ENCODE results near the gene POLR3C. TPM values are rescaled to one million over a fixed set of nuclear protein-coding genes. Genes with fewer than 3 reads are reported as not detected.
A peak's percentile ranks its signal among the peaks of the same experiment; 100 is the strongest.
"Not testable (repeated sequence)": the region's sequence is repeated elsewhere in the genome, so short reads cannot be mapped to it uniquely, and the experiment has no call there.

The POLR3C gene
- total RNA-seq, 1 donor from 2014 or later = 31.6 TPM

DNA sequence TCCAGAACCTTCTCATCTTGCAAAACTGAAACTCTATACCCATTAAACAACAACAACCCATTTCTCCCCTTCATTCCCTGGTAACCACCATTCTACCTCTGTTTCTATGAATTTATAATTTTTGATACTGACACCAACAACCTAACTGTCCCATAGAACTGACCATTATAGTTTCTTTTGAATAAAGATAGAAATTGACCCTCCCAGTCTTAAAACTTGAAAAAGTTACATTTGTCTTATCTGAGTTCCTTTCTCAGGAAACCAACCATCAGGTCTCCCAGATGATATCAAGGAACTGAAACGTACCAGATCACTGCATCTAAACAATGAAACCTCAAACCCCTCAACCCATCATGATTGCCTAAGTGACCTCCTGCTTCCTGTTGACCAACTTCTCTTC lies 27.2 kb upstream of the POLR3C start:
- no peak overlapping the region for H3K27ac Mint-ChIP-seq
- intact Hi-C loops (cut with micrococcal nuclease) = no loop called here
- H3K36me3 Mint-ChIP-seq (ENCODE audit: low read depth) = peaks cover 75% of the 10 kb centered on the region
- H3K4me3 Mint-ChIP-seq (ENCODE audit: low read depth) = no peak overlapping the region
- peaks cover 7% of the 10 kb centered on the region for H3K4me1 Mint-ChIP-seq (ENCODE audit: low read depth)
- H3K9me3 Mint-ChIP-seq = peaks cover 35% of the 10 kb centered on the region
- H3K27me3 Mint-ChIP-seq (ENCODE audit: low read depth) = no peaks in the 10 kb centered on the region
- no peak for DNase-seq (ENCODE audit: low spot score)

GRCh38 chr1:145799806-145800205 lies 24.2 kb upstream of the POLR3C start:
- no peak overlapping the region for H3K4me3 Mint-ChIP-seq (ENCODE audit: low read depth)
- H3K9me3 Mint-ChIP-seq = peaks cover 35% of the 10 kb centered on the region
- peaks cover 8% of the 10 kb centered on the region for H3K4me1 Mint-ChIP-seq (ENCODE audit: low read depth)
- peaks cover 54% of the 10 kb centered on the region for H3K36me3 Mint-ChIP-seq (ENCODE audit: low read depth)
- DNase-seq (ENCODE audit: low spot score) = no peak
- intact Hi-C loops (cut with micrococcal nuclease) = no loop called here
- H3K27me3 Mint-ChIP-seq (ENCODE audit: low read depth) = no peaks in the 10 kb centered on the region
- no peak overlapping the region for H3K27ac Mint-ChIP-seq

GRCh38 chr1:145804235-145805045 lies 19.6 kb upstream of the POLR3C start:
- intact Hi-C loops (cut with micrococcal nuclease) = no loop called here
- Mint-ChIP-seq H3K4me1 (ENCODE audit: low read depth) (peaks cover 8% of the 10 kb centered on the region), H3K4me3 (ENCODE audit: low read depth) (no peak overlapping the region), H3K27me3 (ENCODE audit: low read depth) (no peaks in the 10 kb centered on the region), H3K27ac (no peak overlapping the region), H3K9me3 (peaks cover 3% of the 10 kb centered on the region), H3K36me3 (ENCODE audit: low read depth) (peaks cover 22% of the 10 kb centered on the region)
- no peak for DNase-seq (ENCODE audit: low spot score)

DNA sequence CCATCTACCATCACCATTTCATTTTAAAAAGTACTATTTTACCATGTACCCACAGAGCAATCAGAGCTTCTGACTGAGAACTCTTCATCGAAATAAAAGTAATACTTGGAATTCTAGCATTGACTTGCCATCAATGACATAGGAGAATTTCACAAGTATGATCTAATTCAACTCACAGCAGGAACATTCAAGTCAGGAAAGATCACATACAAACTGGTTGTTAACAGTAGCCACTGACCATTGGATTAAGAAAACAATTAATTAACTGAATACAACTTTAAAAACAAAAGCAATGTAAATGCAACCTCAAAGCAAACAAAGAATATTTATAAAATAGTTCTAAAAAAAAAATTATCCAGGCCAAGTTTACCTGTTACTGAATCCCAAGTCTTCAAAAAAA lies 18.9 kb upstream of the POLR3C start:
- Mint-ChIP-seq H3K4me1 (ENCODE audit: low read depth) (peaks cover 5% of the 10 kb centered on the region), H3K27me3 (ENCODE audit: low read depth) (no peaks in the 10 kb centered on the region), H3K9me3 (no peaks in the 10 kb centered on the region), H3K36me3 (ENCODE audit: low read depth) (peaks cover 16% of the 10 kb centered on the region), H3K4me3 (ENCODE audit: low read depth) (no peak overlapping the region), H3K27ac (no peak overlapping the region)
- no peak for DNase-seq (ENCODE audit: low spot score)
- intact Hi-C loops (cut with micrococcal nuclease) = no loop called here

DNA sequence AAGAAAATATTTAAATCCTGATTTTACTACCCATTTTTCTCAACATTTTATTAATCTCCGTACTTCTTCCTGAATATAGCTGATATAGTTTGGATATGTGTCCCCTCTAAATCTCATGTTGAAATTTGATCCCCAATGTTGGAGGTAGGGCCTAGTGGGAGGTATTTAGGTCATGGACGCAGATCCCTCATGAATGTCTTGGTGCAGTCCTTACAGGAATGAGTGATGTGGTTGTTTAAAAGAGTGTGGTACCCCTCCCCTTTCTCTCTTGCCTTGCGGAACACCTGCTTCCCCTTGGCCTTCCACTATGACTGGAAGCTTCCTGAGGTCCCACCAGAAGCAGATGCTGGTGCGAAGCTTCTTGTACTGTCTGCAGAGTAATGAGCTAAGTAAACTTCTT lies 17.6 kb upstream of the POLR3C start:
- Mint-ChIP-seq H3K4me3 (ENCODE audit: low read depth) (no peak overlapping the region), H3K4me1 (ENCODE audit: low read depth) (peaks cover 5% of the 10 kb centered on the region), H3K27ac (no peak overlapping the region), H3K9me3 (no peaks in the 10 kb centered on the region), H3K27me3 (ENCODE audit: low read depth) (no peaks in the 10 kb centered on the region), H3K36me3 (ENCODE audit: low read depth) (peaks cover 11% of the 10 kb centered on the region)
- intact Hi-C loops (cut with micrococcal nuclease) = no loop called here
- no peak for DNase-seq (ENCODE audit: low spot score)

DNA sequence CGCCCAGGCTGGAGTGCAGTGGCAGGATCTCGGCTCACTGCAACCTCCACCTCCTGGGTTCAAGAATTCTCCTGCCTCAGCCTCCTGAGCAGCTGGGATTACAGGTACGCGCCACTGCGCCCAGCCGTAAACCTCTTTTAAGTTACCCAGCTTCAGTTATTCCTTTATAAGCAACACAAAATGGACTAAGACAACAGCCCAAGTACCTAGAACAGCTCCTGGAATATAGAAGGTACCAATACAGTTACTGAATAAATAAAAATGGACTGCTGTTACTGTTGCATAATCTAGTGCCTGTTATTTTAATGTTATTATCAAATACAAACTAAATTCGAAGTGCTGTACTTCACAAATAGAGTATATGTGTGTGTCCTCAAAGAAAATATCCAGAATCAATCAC lies 17.2 kb upstream of the POLR3C start:
- Mint-ChIP-seq H3K27me3 (ENCODE audit: low read depth) (no peaks in the 10 kb centered on the region), H3K27ac (no peak overlapping the region), H3K4me1 (ENCODE audit: low read depth) (peaks cover 5% of the 10 kb centered on the region), H3K36me3 (ENCODE audit: low read depth) (peaks cover 11% of the 10 kb centered on the region), H3K9me3 (no peaks in the 10 kb centered on the region), H3K4me3 (ENCODE audit: low read depth) (no peak overlapping the region)
- no peak for DNase-seq (ENCODE audit: low spot score)
- intact Hi-C loops (cut with micrococcal nuclease) = no loop called here

DNA sequence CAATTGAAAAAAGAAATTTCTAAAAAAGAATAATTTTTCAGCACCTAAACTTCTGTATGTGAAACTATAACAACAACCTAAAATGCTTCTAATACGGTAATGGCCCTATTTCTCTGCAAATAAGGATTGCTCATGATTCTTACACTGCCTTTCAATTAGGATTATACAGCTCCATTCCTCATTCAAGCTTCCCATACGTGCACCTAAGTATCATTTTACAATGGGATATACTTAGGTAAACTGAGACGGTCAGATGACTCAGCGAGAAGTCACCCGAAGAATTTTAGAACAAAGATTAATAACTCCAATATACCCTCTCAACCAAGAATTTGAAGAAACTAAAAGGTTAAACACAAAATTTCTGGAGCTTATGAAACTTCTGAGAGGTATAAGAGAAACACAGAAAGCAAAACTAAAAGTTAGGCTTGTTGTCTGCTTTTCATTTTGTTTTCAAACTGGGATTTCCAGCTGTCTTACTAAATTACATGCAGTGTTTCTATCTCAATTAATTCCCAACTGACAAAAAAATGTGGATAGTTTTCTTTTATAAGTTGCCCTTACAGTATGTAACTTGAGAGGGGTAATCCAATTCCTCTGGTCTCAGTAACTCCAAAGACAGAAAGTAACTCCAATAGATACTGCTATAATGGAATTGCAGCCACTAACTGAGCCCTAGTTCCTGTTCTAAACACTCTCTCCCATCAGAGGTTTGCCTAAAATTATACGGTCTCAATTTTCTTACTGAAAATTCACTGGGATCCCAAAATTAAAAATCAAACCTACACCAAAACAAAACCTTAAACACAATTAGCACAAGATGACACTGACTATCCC lies 10.8 kb upstream of the POLR3C start:
- H3K4me1 Mint-ChIP-seq (ENCODE audit: low read depth); DNase-seq (ENCODE audit: low spot score); H3K9me3 Mint-ChIP-seq; H3K27me3 Mint-ChIP-seq (ENCODE audit: low read depth); H3K4me3 Mint-ChIP-seq (ENCODE audit: low read depth); H3K27ac Mint-ChIP-seq; intact Hi-C loops (cut with micrococcal nuclease); H3K36me3 Mint-ChIP-seq (ENCODE audit: low read depth): not testable (repeated sequence)

DNA sequence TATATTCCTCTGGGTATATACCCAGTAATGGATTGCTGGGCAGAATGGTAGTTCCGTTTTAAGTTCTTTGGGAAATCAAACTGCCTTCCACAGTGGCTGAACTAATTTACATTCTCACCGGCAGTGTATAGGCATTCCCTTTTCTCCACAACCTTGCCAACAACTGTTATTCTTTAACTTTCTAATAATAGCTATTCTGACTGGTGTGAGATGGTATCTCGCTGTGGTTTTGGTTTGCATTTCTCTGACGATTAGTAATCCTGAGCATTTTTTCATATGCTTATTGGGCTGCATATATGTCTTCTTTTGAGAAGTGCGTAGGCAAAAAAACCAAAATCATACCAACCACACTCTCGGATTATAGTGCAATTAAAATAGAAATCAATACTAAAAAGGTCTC lies 5.9 kb upstream of the POLR3C start:
- H3K27ac Mint-ChIP-seq; H3K27me3 Mint-ChIP-seq (ENCODE audit: low read depth); H3K4me3 Mint-ChIP-seq (ENCODE audit: low read depth); H3K36me3 Mint-ChIP-seq (ENCODE audit: low read depth); H3K4me1 Mint-ChIP-seq (ENCODE audit: low read depth); DNase-seq (ENCODE audit: low spot score); intact Hi-C loops (cut with micrococcal nuclease); H3K9me3 Mint-ChIP-seq: not testable (repeated sequence)

GRCh38 chr1:145822779-145823331 lies 1.1 kb upstream of the POLR3C start:
- H3K27ac Mint-ChIP-seq; intact Hi-C loops (cut with micrococcal nuclease); H3K9me3 Mint-ChIP-seq; H3K27me3 Mint-ChIP-seq (ENCODE audit: low read depth); DNase-seq (ENCODE audit: low spot score): not testable (repeated sequence)
- peaks cover 19% of the 10 kb centered on the region for H3K4me1 Mint-ChIP-seq (ENCODE audit: low read depth)
- H3K36me3 Mint-ChIP-seq (ENCODE audit: low read depth) = peaks cover 26% of the 10 kb centered on the region
- peak overlapping the region; percentile 33 for H3K4me3 Mint-ChIP-seq (ENCODE audit: low read depth)

- peak overlapping the region; percentile 95 for H3K27ac Mint-ChIP-seq
- H3K4me1 Mint-ChIP-seq (ENCODE audit: low read depth) = peaks cover 27% of the 10 kb centered on the region
- no peaks in the 10 kb centered on the region for H3K9me3 Mint-ChIP-seq
- intact Hi-C loops (cut with micrococcal nuclease) = loop anchor here (1.0 kb wide), 1 partner anchor 35 kb away; the partner anchor contains the start of gene PIAS3
- H3K36me3 Mint-ChIP-seq (ENCODE audit: low read depth) = peaks cover 37% of the 10 kb centered on the region
- peak overlapping the region; percentile 99 for H3K4me3 Mint-ChIP-seq (ENCODE audit: low read depth)
- DNase-seq (ENCODE audit: low spot score) = no peak
- no peaks in the 10 kb centered on the region for H3K27me3 Mint-ChIP-seq (ENCODE audit: low read depth)
Measured at GRCh38 chr1:145824499-145824842, 471 bp downstream of the POLR3C start.

DNA sequence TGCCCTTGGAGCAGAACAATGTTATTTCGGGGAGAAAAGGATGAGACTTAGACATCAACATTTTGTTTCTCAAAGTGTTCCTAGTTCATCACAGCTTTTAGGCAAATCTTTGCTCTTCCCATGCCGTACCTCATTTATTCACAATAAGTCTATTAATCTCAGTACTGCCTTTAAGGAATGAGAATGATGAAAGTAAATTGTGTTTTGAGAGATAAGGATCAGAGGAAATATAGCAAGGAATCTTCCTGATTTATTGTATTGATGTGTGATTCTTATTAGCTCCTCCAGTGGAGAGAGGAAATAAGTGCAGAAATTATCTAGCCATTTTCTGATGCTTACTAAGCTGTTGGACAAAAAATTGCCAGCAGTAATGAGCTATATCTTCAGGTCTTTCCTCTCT lies 2.0 kb downstream of the POLR3C start:
- peaks cover 27% of the 10 kb centered on the region for H3K4me1 Mint-ChIP-seq (ENCODE audit: low read depth)
- H3K27ac Mint-ChIP-seq = peak overlapping the region; percentile 54
- peak overlapping the region; percentile 99 for H3K4me3 Mint-ChIP-seq (ENCODE audit: low read depth)
- H3K27me3 Mint-ChIP-seq (ENCODE audit: low read depth) = no peaks in the 10 kb centered on the region
- DNase-seq (ENCODE audit: low spot score) = no peak
- no peaks in the 10 kb centered on the region for H3K9me3 Mint-ChIP-seq
- peaks cover 51% of the 10 kb centered on the region for H3K36me3 Mint-ChIP-seq (ENCODE audit: low read depth)
- intact Hi-C loops (cut with micrococcal nuclease) = no loop called here

DNA sequence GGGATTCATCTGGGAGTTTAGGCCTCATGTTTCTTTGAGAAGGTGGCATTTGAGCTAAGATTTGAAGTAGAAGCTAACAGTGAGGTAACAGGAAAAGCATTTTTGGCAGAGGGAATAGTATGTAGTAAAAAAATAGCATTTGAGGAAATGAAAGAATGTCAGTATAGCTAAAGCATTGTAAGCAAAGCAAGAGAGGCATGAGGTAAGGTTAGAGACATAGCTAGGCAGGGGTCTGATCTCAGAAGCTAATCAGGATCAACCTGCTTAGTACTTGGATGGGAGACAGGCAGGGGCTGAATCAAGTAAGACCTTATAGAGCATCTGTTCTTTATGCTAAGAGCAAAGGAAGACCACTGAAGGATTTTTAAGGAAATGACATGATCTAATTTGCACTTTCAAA lies 4.0 kb downstream of the POLR3C start:
- peaks cover 27% of the 10 kb centered on the region for H3K4me1 Mint-ChIP-seq (ENCODE audit: low read depth)
- no peaks in the 10 kb centered on the region for H3K9me3 Mint-ChIP-seq
- intact Hi-C loops (cut with micrococcal nuclease) = no loop called here
- DNase-seq (ENCODE audit: low spot score) = no peak
- H3K27me3 Mint-ChIP-seq (ENCODE audit: low read depth) = no peaks in the 10 kb centered on the region
- no peak overlapping the region for H3K4me3 Mint-ChIP-seq (ENCODE audit: low read depth)
- H3K36me3 Mint-ChIP-seq (ENCODE audit: low read depth) = peaks cover 66% of the 10 kb centered on the region
- peak overlapping the region; percentile 69 for H3K27ac Mint-ChIP-seq

All from activated T-helper 2 cell treated with anti-CD3 and anti-CD28 coated beads, Interferon-gamma antibody, Interleukin-2, Interleukin-4, amounts not matched to agents 10 μg/mL and 5 μg/mL and 100 μg/mL, durations not matched to agents 14 hours and 24 hours and 36 hours (primary cell).